Measurements from ENCODE around the gene STAT3. TPM values are rescaled to one million over a fixed set of nuclear protein-coding genes. Genes with fewer than 3 reads are reported as not detected.
"Not testable (repeated sequence)": the region's sequence is repeated elsewhere in the genome, so short reads cannot be mapped to it uniquely, and the experiment has no call there.

The STAT3 gene
- total RNA-seq, 4 donors from 2014 or later: 214 to 433 (median 280) TPM

DNA sequence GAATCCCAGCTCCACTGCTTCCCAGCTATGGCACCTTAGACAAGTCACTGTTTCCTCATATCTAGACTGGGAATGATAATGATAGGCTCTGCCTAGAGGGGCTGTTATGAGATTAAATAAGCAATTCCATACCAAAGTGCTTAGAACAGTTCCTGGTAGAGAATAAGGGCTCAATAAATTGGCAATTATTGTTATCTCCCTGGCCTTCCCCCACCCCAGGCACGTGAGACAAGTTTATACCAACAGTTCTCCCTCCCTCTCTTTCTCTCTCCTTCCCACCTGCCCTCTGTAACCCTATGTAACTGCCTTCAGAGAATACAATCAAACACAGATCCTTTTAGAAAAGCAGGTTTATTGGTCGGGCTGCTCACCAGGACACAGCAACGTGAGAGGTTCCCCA lies 13.9 kb upstream of the STAT3 start:
- TF ChIP-seq, protein P1, sequence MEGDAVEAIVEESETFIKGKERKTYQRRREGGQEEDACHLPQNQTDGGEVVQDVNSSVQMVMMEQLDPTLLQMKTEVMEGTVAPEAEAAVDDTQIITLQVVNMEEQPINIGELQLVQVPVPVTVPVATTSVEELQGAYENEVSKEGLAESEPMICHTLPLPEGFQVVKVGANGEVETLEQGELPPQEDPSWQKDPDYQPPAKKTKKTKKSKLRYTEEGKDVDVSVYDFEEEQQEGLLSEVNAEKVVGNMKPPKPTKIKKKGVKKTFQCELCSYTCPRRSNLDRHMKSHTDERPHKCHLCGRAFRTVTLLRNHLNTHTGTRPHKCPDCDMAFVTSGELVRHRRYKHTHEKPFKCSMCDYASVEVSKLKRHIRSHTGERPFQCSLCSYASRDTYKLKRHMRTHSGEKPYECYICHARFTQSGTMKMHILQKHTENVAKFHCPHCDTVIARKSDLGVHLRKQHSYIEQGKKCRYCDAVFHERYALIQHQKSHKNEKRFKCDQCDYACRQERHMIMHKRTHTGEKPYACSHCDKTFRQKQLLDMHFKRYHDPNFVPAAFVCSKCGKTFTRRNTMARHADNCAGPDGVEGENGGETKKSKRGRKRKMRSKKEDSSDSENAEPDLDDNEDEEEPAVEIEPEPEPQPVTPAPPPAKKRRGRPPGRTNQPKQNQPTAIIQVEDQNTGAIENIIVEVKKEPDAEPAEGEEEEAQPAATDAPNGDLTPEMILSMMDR (IDR thresholded peaks at IDR 0.05): no peak
- DNase-seq (ENCODE audit: low spot score): no peak
- ATAC-seq (ENCODE audit: low FRiP score): no peak

DNA sequence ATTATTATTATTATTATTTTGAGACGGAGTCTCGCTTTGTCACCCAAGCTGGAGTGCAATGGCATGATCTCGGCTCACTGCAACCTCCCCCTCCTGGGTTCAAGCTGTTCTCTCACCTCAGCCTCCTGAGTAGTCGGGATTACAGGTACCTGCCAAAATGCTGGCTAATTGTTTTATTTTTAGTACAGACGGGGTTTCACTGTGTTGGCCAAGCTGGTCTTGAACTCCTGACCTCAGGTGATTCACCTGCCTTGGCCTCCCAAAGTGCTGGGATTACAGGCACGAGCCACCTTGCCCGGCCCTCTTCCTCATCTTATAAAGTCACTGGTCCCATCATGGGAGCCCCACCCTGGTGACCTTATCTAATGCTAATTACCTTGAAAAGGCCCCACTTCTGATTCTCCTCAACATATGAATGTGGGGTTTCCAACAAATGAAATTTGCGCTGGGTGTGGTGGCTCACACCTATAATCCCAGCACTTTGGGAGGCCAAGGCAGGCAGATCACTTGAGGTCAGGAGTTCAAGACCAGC lies 12.7 kb upstream of the STAT3 start:
- not testable (repeated sequence) for ATAC-seq (ENCODE audit: low FRiP score); DNase-seq (ENCODE audit: low spot score)

DNA sequence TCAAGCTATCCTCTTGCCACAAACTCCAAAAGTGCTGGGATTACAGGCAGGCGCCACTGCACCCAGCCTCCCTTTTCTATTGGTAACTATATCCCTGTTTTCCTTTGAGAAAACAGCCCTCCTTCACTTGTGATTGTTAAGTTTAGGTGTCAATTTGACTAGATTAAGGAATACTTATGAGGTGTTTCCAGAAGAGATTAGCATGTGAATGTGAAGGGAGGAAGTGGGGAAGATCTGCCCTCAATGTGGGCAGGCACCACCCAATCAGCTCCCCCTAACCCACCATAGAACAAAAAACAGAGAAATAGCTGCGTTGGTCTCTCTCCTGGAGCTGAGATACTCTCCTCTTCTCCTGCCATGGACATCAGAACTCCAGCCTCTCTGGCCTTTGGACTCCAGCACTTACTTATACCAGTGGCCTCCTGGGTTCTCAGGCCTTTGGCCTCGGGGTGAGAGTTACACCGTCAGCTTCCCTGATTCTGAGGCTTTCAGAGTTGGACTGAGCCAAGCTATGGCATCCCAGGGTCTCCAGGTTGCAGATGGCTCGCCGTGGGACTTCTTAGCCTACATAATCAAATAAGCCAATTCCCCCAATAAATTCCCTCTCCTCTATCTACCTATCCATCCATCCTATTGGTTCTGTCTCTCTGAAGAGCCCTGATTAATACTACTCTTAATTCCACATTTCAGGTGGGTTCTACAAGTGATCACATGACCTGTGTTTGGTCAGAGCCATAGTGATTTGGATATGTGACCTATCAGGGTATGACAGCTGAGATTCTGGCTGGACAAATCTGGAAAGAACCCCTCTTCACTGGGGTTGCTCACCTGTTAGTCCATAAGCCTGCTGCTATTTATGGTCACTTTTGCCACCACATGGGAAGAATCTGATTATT lies 12.0 kb upstream of the STAT3 start:
- TF ChIP-seq, protein P1 (IDR thresholded peaks at IDR 0.05): no peak
- ATAC-seq (ENCODE audit: low FRiP score): no peak

DNA sequence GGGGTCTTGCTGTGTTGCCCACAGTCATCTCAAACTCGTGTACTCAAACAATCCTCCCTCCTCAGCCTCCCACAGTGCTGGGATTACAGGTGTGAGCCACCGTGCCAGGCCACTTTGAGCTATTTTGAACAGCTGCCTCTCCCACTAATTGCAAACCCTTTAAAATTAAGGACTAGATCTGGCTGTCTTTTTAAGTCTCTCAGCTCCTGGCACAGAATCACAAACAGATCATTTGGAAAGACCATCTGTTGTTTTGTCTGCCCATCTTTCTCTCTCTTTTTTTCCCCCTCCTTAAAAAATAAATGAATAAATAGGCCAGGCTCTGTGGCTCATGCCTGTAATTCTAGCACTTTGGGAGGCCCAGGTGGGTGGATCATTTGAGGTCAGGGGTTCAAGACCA lies 10.9 kb upstream of the STAT3 start:
- no peak for ATAC-seq (ENCODE audit: low FRiP score)
- DNase-seq (ENCODE audit: low spot score): no peak
- TF ChIP-seq, protein P1 (IDR thresholded peaks at IDR 0.05): no peak

More for the DNA sequence above, 12.0 kb upstream of the STAT3 start:
- no peak for DNase-seq (ENCODE audit: low spot score)

DNA sequence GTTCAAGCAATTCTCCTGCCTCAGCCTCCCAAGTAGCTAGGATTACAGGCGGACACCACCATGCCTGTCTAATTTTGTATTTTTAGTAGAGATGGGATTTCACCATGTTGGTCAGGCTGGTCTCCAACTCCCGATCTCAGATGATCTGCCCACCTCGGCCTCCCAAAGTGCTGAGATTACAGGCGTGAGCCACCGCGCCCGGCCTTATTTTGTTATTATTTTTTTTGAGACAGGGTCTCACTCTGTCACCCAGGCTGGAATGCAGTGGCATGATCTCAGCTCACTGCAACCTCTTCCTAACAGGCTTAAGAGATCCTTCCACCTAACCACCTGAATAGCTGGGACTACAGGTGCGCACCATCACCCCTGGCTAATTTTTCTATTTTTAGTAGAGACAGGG lies 7.4 kb upstream of the STAT3 start:
- DNase-seq (ENCODE audit: low spot score); ATAC-seq (ENCODE audit: low FRiP score): not testable (repeated sequence)

DNA sequence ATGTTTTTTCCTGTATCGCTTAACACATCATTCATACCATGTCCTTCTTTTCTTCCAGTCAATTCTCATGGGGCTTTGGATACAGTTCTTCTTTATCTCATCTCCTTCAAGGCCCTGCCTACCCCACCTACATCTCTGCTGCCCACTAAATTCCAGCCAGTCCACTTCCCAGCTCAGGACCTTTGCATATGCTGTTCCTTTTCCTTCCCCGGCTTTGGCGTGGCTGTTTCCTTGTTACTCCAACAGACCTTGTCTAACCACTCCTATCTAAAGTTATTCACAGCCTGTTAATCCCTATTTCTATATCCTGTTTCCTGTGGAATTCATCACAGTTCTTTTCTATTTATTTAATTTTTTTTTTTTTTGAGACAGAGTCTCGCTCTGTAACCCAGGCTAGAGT lies 6.6 kb upstream of the STAT3 start:
- TF ChIP-seq, protein P1 (IDR thresholded peaks at IDR 0.05): no peak
- ATAC-seq (ENCODE audit: low FRiP score) (no peak), DNase-seq (ENCODE audit: low spot score) (no peak)

DNA sequence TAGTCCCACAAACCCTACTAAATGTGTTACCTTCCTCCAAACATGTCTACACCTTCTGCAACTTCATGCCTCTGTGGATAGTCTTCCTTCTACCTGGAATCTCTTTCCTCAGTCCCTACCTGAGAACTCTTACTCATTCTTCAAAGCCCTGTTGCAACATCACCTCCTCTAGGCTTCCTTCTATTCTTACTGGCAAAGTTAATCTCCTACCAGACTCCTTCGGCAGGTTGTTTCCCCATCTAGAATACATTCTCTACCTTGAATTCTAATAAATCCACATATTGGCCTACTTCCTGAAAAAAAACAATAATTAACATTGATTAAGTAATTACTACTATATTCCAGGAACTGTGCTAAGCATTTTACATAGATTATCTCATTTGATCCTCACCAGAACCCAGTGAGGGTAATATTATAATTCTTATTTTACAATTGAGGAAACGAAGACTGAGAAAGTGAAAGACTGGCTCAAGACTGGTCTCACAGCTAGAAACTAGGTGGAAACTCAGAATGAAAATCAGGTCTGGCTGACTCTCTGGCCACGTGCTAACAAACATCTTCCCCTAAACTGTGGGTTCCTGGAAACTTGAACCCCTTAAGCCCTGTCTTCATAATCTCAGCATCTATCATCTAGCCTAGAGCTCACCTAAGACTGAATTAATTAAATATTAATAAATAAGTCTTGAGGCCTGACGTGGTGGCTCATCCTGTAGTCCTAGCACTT lies 4.6 kb upstream of the STAT3 start:
- ATAC-seq (ENCODE audit: low FRiP score): no peak
- TF ChIP-seq, protein P1 (IDR thresholded peaks at IDR 0.05): no peak
- DNase-seq (ENCODE audit: low spot score): no peak

DNA sequence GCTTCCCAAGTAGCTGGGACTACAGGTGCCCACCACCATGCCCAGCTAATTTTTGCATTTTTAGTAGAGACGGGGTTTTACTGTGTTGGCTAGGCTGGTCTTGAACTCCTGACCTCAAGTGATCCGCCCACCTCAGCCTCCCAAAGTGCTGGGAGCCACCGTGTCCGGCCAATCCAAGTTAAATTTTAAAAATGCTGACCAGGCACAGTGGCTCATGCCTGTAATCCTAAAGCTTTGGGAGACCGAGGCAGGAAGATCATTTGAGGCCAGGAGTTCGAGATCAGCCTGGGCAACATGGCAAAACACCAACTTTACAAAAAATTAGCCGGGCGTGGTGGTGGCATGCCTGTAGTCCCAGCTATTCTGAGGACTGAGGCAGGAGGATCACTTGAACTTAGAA lies 3.2 kb upstream of the STAT3 start:
- not testable (repeated sequence) for ATAC-seq (ENCODE audit: low FRiP score); DNase-seq (ENCODE audit: low spot score)

Measured in omental fat pad (tissue), 4 donors.